ENCODE results near the gene DUSP23.

DNA sequence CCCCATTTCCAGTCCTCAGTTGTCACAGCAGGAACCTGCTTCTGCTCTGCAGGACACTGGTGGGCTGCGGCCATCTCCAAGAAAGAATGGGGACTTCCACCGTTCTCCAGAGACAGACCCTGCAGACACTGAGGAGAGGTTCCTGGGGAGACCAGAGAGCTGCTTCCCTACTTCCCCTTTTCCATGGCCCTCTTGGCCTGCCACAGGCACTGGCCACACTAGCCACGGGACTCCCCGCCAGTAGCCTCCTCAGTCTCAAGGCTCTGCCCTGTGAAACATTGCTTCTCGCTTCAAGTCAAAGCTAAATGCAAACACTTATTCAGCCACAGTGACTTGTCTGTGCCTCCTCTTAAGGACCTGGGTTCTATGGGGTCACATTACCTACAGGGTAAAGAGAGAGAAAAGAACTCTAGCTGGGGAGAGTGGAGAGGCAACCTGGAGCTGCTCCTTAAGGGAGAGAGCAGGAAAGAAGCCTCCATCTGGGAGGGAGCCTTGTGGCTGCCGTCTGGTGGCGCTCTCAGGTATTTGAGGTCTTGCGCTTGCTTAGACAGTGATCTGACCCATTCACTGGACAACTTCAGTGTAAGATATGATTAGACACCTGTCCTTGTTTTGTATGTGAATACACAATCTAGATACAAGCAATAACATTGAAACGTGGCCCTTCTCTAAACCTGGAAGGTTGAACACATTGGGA is 40.6 kb downstream of the DUSP23 start:
- TF ChIP-seq CTCF (IDR thresholded peaks at IDR 0.05; ENCODE audit: insufficient read depth, low read length, poor library complexity, severe bottlenecking): no peak
- no peak for TF ChIP-seq EZH2phosphoT487 (conservative IDR thresholded peaks at IDR 0.05; ENCODE audit: low read length)
